HepG2 (cell line): ENCODE data around the gene ARL10. TPM values are rescaled to one million over a fixed set of nuclear protein-coding genes. Genes with fewer than 3 reads are reported as not detected.

Experiments used
- ATAC-seq: fragments of 200-7000 bp; cut with Tn5 transposase; 3 replicates; pipeline ENCODE4 v1.9.1; 2020; ENCODE audit warnings: mild to moderate bottlenecking, moderate library complexity
- BruUV-seq: library from RNA; stranded (reverse); fragments of 400-500 nt; replicated peaks from 2 replicates; lab custom pipeline; 2021; lab: Mats Ljungman, UMichigan
- CTCF ChIA-PET: fragments of 300-600 bp; formaldehyde crosslinking; extraction: SDS; loops from one replicate; lab custom pipeline; 2021; ENCODE audit warnings: low total read pairs, inconsistent platforms, low intra/inter-chr PET ratio; lab: Yijun Ruan, JAX
- POLR2A ChIA-PET: fragments of 350-600 bp; sonication (Branson Sonifier 250); formaldehyde crosslinking; loops from one replicate; lab custom pipeline; 2020; ENCODE audit warnings: antibody characterized with exemption, inconsistent platforms; lab: Yijun Ruan, JAX
- DNase-seq: peaks from one replicate; pipeline ENCODE4 v3.0.0-alpha.2; 2015; ENCODE audit warnings: low spot score
- FAIRE-seq: peaks from 3 replicates; lab custom pipeline; 2011; peaks lifted over from hg19 to GRCh38; lab: Jason Lieb, UNC
- H2AFZ ChIP-seq: one replicate; pipeline ENCODE4 v1.6.1; 2011; ENCODE audit warnings: low read length, inconsistent platforms
- H3K27ac ChIP-seq: fragments of 300-600 bp; 3 replicates; pipeline ENCODE4 v1.8.0; 2011; ENCODE audit warnings: mixed run types, mild to moderate bottlenecking, mixed read lengths, low read length, inconsistent platforms; ENCODE audit not compliant: insufficient read depth; ENCODE audit errors: extremely low read length
- H3K27me3 ChIP-seq, 2 experiments: fragments of 200-600 bp in 1 of 2; 2 replicates in 1 of 2; 3 replicates in 1 of 2; pipeline versions ENCODE4 v1.6.0 to v1.8.0; 2011; ENCODE audit warnings: low read length in 2 of 2, mild to moderate bottlenecking in 2 of 2, moderate library complexity in 2 of 2, inconsistent platforms in 1 of 2; ENCODE audit not compliant: insufficient read depth in 2 of 2, control insufficient read depth in 1 of 2
- H3K36me3 ChIP-seq, 2 experiments: fragments of 200-600 bp in 1 of 2; replicated peaks in 1 of 2; 2 replicates in 1 of 2; 3 replicates in 1 of 2; pipeline versions ENCODE4 v1.5.1 to v1.8.0; 2011; ENCODE audit warnings: low read length in 2 of 2, inconsistent platforms in 1 of 2; ENCODE audit not compliant: insufficient read depth in 2 of 2, control insufficient read depth in 1 of 2
- H3K4me1 ChIP-seq: 2 replicates; pipeline ENCODE4 v1.5.1; 2012; ENCODE audit warnings: low read length, inconsistent platforms; ENCODE audit not compliant: insufficient read depth
- H3K4me2 ChIP-seq: 2 replicates; pipeline ENCODE4 v1.6.0; 2011; ENCODE audit warnings: low read depth, low read length, inconsistent platforms
- H3K4me3 ChIP-seq, 3 experiments: fragments of 200-600 bp in 1 of 3; sonication (generic), shearing (Covaris generic) in 1 of 3; replicated peaks in 1 of 3; 2 replicates each; pipeline ENCODE4 v1.5.1; 2011 to 2016; ENCODE audit warnings: low read length in 3 of 3, inconsistent platforms in 2 of 3, low read depth in 2 of 3, mild to moderate bottlenecking in 2 of 3, control low read depth in 1 of 3, mixed read lengths in 1 of 3; ENCODE audit not compliant: insufficient read depth in 1 of 3
- H3K79me2 ChIP-seq: one replicate; pipeline ENCODE4 v1.6.1; 2011; ENCODE audit warnings: low read length, inconsistent platforms; ENCODE audit not compliant: insufficient read depth
- H3K9ac ChIP-seq: 2 replicates; pipeline ENCODE4 v1.6.0; 2011; ENCODE audit warnings: mild to moderate bottlenecking, low read depth, low read length, inconsistent platforms; ENCODE audit not compliant: insufficient read depth
- H3K9me3 ChIP-seq: 2 replicates; pipeline ENCODE4 v1.5.1; 2012; ENCODE audit warnings: mild to moderate bottlenecking, low read length
- H4K20me1 ChIP-seq: 2 replicates; pipeline ENCODE4 v1.6.0; 2011; ENCODE audit warnings: inconsistent platforms, mild to moderate bottlenecking, low read length, moderate library complexity; ENCODE audit not compliant: insufficient read depth
- HBP1 ChIP-seq: IDR thresholded peaks from 2 replicates; pipeline ENCODE4 v1.6.1; 2016; ENCODE audit warnings: low read depth, control low read depth
- KLF11 ChIP-seq: IDR thresholded peaks from 2 replicates; pipeline ENCODE4 v1.6.1; 2016; ENCODE audit warnings: missing compliant biosample characterization
- ZBTB1 ChIP-seq: sonication (generic); formaldehyde crosslinking; IDR thresholded peaks from 2 replicates; pipeline ENCODE4 v1.4.0; 2020; ENCODE audit warnings: missing genetic modification reagents, borderline replicate concordance
- ZFYVE20 ChIP-seq: sonication (generic); formaldehyde crosslinking; IDR thresholded peaks from 2 replicates; pipeline ENCODE4 v1.8.0; 2023; ENCODE audit warnings: low read depth, mild to moderate bottlenecking, moderate library complexity, missing genetic modification reagents, borderline replicate concordance
- ZNF331 ChIP-seq: sonication (generic); formaldehyde crosslinking; IDR thresholded peaks from 2 replicates; pipeline ENCODE4 v1.4.0; 2020; ENCODE audit warnings: missing genetic modification reagents
- ZNF564 ChIP-seq: sonication (generic); formaldehyde crosslinking; IDR thresholded peaks from 2 replicates; pipeline ENCODE4 v1.8.1; 2023; ENCODE audit warnings: mild to moderate bottlenecking, missing genetic modification reagents
- WGBS: methylation state at CpG from one replicate; pipeline ENCODE4 v1.1.6; 2017; ENCODE audit warnings: low lambda C conversion rate; 5-methylcytosine and 5-hydroxymethylcytosine counted together
- in situ Hi-C: cut with HindIII; loops from 2 replicates; pipeline ENCODE4 v1.10.0; 2017; ENCODE audit warnings: low pct_unique_long_range_greater_than_20kb; ENCODE audit not compliant: extremely low pct_ligation_motif_present
- intact Hi-C: fragments of 100-400 bp; cut with micrococcal nuclease; formaldehyde crosslinking; loops from one replicate; pipeline ENCODE4 v1.10.0; 2022; ENCODE audit not compliant: unreplicated experiment
- polyA plus RNA-seq, 8 experiments: library from polyadenylated mRNA; depleted of rRNA in 3 of 8; stranded (reverse) in 7 of 8; unstranded in 1 of 8; fragments of >200 nt; fragmentation: Illumina TruSeq in 4 of 8; extraction: Trizol in 4 of 8; gene quantifications; 2 replicates each; pipeline versions ENCODE4 v1.2.1 to v1.2.3, GENCODE V29; 2011 to 2016; ENCODE audit warnings: low read depth in 4 of 8, missing spikeins in 1 of 8, mixed read lengths in 1 of 8; ENCODE audit not compliant: insufficient read depth in 1 of 8
- total RNA-seq, 5 experiments: library from RNA; depleted of rRNA; stranded (reverse); fragments of >200 nt; fragmentation: Illumina TruSeq; extraction: Trizol; gene quantifications; 2 replicates each; pipeline ENCODE4 v1.2.3, GENCODE V29; 2016; ENCODE audit warnings: low read depth in 1 of 5

Gene ARL10
- total and polyA plus RNA-seq, 2 of the 13 experiments (the other 11 are each of a cell fraction or from before 2014, with no cell fraction given), result 0.18 to 0.50 TPM

- FAIRE-seq (no peak), DNase-seq (no peak), ATAC-seq (no peak)
- in situ Hi-C loops, result no loop called here
- Histone ChIP-seq H3K27ac (no peak overlapping the region), H4K20me1 (no peaks in the 10 kb centered on the region), H3K4me3 (no peak overlapping the region), H3K27me3 (no peaks in the 10 kb centered on the region), H3K4me2 (no peak overlapping the region), H2AFZ (no peak overlapping the region), H3K79me2 (no peaks in the 10 kb centered on the region), H3K9ac (no peak overlapping the region), H3K4me1 (no peaks in the 10 kb centered on the region), H3K9me3 (no peaks in the 10 kb centered on the region), H3K36me3 (peaks cover 0 to 11% of the 10 kb centered on the region in 2 experiments; a peak in 3 of 5 replicates)
- BruUV-seq, result no TSS peak
- ChIA-PET POLR2A (interaction anchor here (0.8 kb wide), 1 partner anchor 41 kb away, joined by 3 read pairs; the partner anchor contains the start of gene KIAA1191), CTCF (no interaction called here)
- WGBS, result 100% methylated on average over 3 of the region's 3 CpGs
- TF ChIP-seq ZFYVE20 (CRISPR knock-in tag) (no peak), KLF11 (CRISPR knock-in tag) (no peak)
- intact Hi-C loops, result no loop called here
These were observed 44.7 kb upstream of the ARL10 start for GRCh38 chr5:176320577-176320976.

- POLR2A ChIA-PET, result no interaction called here
- Histone ChIP-seq H3K4me3 (no peak overlapping the region), H3K4me1 (peaks cover 5% of the 10 kb centered on the region), H3K79me2 (no peaks in the 10 kb centered on the region), H3K4me2 (no peak overlapping the region), H3K36me3 (no peaks in the 10 kb centered on the region; a peak in 1 of 5 replicates), H3K9ac (no peak overlapping the region), H2AFZ (no peak overlapping the region), H3K27ac (no peak overlapping the region), H3K9me3 (no peaks in the 10 kb centered on the region), H3K27me3 (no peaks in the 10 kb centered on the region), H4K20me1 (no peaks in the 10 kb centered on the region)
- no peak for DNase-seq
- no TSS peak for BruUV-seq
- ATAC-seq, result no peak
- intact Hi-C loops, result no loop called here
- no peak for FAIRE-seq
- TF ChIP-seq HBP1 (no peak), ZNF564 (no peak), ZBTB1 (no peak), ZNF331 (CRISPR knock-in tag) (no peak)
- CTCF ChIA-PET, result no interaction called here
- in situ Hi-C loops, result no loop called here
These were observed 31.1 kb upstream of the ARL10 start for GRCh38 chr5:176334031-176334770.
